Natural killer cell (primary cell): Measurements from ENCODE around the gene CYB5R3. TPM values are rescaled to one million over a fixed set of nuclear protein-coding genes. Genes with fewer than 3 reads are reported as not detected.

Experiments
- ATAC-seq, 3 donors: fragments of 150-1000 bp in 2 of 3; fragments of 200-7000 bp in 1 of 3; cut with Tn5 transposase; 1 replicate in 1 of 3; 2 replicates in 2 of 3; pipeline ENCODE4 v1.10.0; 2021; ENCODE audit warnings: mild to moderate bottlenecking in 2 of 3, moderate library complexity in 2 of 3
- DNase-seq, 2 donors: peaks; one replicate each; pipeline versions ENCODE4 v3.0.0 to v3.0.0-alpha.2; 2013 to 2021; ENCODE audit warnings: mixed read lengths in 1 of 2
- H3K27ac ChIP-seq: one replicate; pipeline ENCODE4 v1.5.1; 2013; ENCODE audit warnings: mild to moderate bottlenecking, low read length
- H3K27me3 ChIP-seq: one replicate; pipeline ENCODE4 v1.6.1; 2013; ENCODE audit warnings: low read length; ENCODE audit not compliant: control insufficient read depth, insufficient read depth
- H3K36me3 ChIP-seq: one replicate; pipeline ENCODE4 v1.6.1; 2013; ENCODE audit warnings: low read length; ENCODE audit not compliant: control insufficient read depth, insufficient read depth
- H3K4me1 ChIP-seq: one replicate; pipeline ENCODE4 v1.6.1; 2013; ENCODE audit warnings: low read length; ENCODE audit not compliant: control insufficient read depth, insufficient read depth
- H3K4me3 ChIP-seq: one replicate; pipeline ENCODE4 v1.5.1; 2013; ENCODE audit warnings: low read length
- H3K9me3 ChIP-seq: one replicate; pipeline ENCODE4 v1.6.1; 2013; ENCODE audit warnings: low read length; ENCODE audit not compliant: control insufficient read depth, insufficient read depth
- H3K27ac Mint-ChIP-seq, 2 donors: one replicate each; pipeline ENCODE4 v1.8.0; 2022; ENCODE audit warnings: mild to moderate bottlenecking in 2 of 2, mixed read lengths in 2 of 2, moderate library complexity in 1 of 2
- H3K27me3 Mint-ChIP-seq, 2 donors: one replicate each; pipeline ENCODE4 v1.8.0; 2022; ENCODE audit warnings: low read depth in 2 of 2, mixed read lengths in 2 of 2
- H3K36me3 Mint-ChIP-seq: one replicate; pipeline ENCODE4 v1.8.0; 2022; ENCODE audit warnings: mixed read lengths
- H3K4me1 Mint-ChIP-seq, 2 donors: one replicate each; pipeline ENCODE4 v1.8.0; 2022; ENCODE audit warnings: mixed read lengths in 2 of 2
- H3K4me3 Mint-ChIP-seq: one replicate; pipeline ENCODE4 v1.8.0; 2022; ENCODE audit warnings: mild to moderate bottlenecking, moderate library complexity, mixed read lengths
- H3K9me3 Mint-ChIP-seq, 2 donors: one replicate each; pipeline ENCODE4 v1.8.0; 2022; ENCODE audit warnings: mixed read lengths in 2 of 2
- CTCF ChIP-seq: fragments of 200-600 bp; IDR thresholded peaks from one replicate; pipeline ENCODE4 v1.8.0; 2022; ENCODE audit warnings: antibody characterized with exemption
- WGBS: methylation state at CpG from one replicate; pipeline ENCODE4 v1.1.7; 2013; ENCODE audit warnings: missing lambda C conversion rate; ENCODE audit not compliant: insufficient coverage; 5-methylcytosine and 5-hydroxymethylcytosine counted together
- intact Hi-C: fragments of 100-400 bp; cut with micrococcal nuclease; formaldehyde crosslinking; loops from one replicate; pipeline ENCODE4 v1.14.2; 2022
- total RNA-seq, 4 donors: library from RNA; stranded (reverse); fragments of 120-200 nt in 1 of 4; gene quantifications; one replicate each; pipeline versions ENCODE4 v1.2.3 to v1.2.4, GENCODE V29; 2013 to 2022

CYB5R3 gene
- total RNA-seq, 3 donors from 2014 or later (not counting 1 experiment from before 2014, with no cell fraction given): 55.7 to 72.6 (median 68.0) TPM

- Histone ChIP-seq H3K27me3 (no peaks in the 10 kb centered on the region), H3K36me3 (no peaks in the 10 kb centered on the region), H3K9me3 (no peaks in the 10 kb centered on the region), H3K27ac (no peak overlapping the region), H3K4me1 (peaks cover 13% of the 10 kb centered on the region), H3K4me3 (no peak overlapping the region)
- peaks cover 0 to 3% of the 10 kb centered on the region in 2 donors for H3K27me3 Mint-ChIP-seq
- no peak overlapping the region for H3K27ac Mint-ChIP-seq
- DNase-seq: peak in 1 of 2 donors; percentile 26
- WGBS: 52% methylated on average over 10 of the region's 11 CpGs
- H3K9me3 Mint-ChIP-seq: no peaks in the 10 kb centered on the region
- no peaks in the 10 kb centered on the region for H3K36me3 Mint-ChIP-seq
- H3K4me1 Mint-ChIP-seq: peaks cover 0 to 4% of the 10 kb centered on the region in 2 donors
- peak overlapping the region; percentile 13 for H3K4me3 Mint-ChIP-seq
- intact Hi-C loops: loop anchor here (5.0 to 10.0 kb wide), 2 partner anchors 160 to 367 kb away; no protein-coding TSS in a partner anchor
- no peak for ATAC-seq
- no peak for TF ChIP-seq CTCF
Observed at GRCh38 chr22:42664976-42665831, 16.0 kb upstream of the CYB5R3 start.

- Histone ChIP-seq H3K27me3 (no peaks in the 10 kb centered on the region), H3K27ac (no peak overlapping the region), H3K4me3 (peak overlapping the region; percentile 53), H3K36me3 (no peaks in the 10 kb centered on the region), H3K4me1 (peaks cover 13% of the 10 kb centered on the region), H3K9me3 (no peaks in the 10 kb centered on the region)
- WGBS: 4% methylated on average over 68 of the region's 68 CpGs
- TF ChIP-seq CTCF: peak; percentile 82
- Mint-ChIP-seq H3K4me1 (peaks cover 0 to 4% of the 10 kb centered on the region in 2 donors), H3K36me3 (no peaks in the 10 kb centered on the region), H3K9me3 (no peaks in the 10 kb centered on the region), H3K27me3 (peaks cover 0 to 3% of the 10 kb centered on the region in 2 donors), H3K27ac (peak overlapping the region in 1 of 2 donors; percentile 27), H3K4me3 (peak overlapping the region; percentile 66)
- ATAC-seq (peak; percentile 86 to 96 (median 90)), DNase-seq (peak; percentile 78 to 85)
- intact Hi-C loops: loop anchor here (5.0 to 10.0 kb wide), 2 partner anchors 163 to 370 kb away; no protein-coding TSS in a partner anchor
Observed at GRCh38 chr22:42661985-42662831, 13.0 kb upstream of the CYB5R3 start.

GRCh38 chr22:42656578-42656977, 7.4 kb upstream of the CYB5R3 start:
- H3K4me1 Mint-ChIP-seq: no peaks in the 10 kb centered on the region
- Histone ChIP-seq H3K4me1 (peaks cover 3% of the 10 kb centered on the region), H3K36me3 (no peaks in the 10 kb centered on the region), H3K27me3 (no peaks in the 10 kb centered on the region), H3K9me3 (no peaks in the 10 kb centered on the region), H3K4me3 (no peak overlapping the region), H3K27ac (no peak overlapping the region)
- intact Hi-C loops: no loop called here
- no peaks in the 10 kb centered on the region for H3K27me3 Mint-ChIP-seq
- no peak overlapping the region for H3K27ac Mint-ChIP-seq
- no peak for TF ChIP-seq CTCF
- WGBS: 97% methylated on average over 6 of the region's 8 CpGs
- H3K4me3 Mint-ChIP-seq: no peak overlapping the region
- H3K9me3 Mint-ChIP-seq: no peaks in the 10 kb centered on the region
- ATAC-seq (no peak), DNase-seq (no peak)
- H3K36me3 Mint-ChIP-seq: no peaks in the 10 kb centered on the region
